NCI-H2081 treated with DMSO at 0.1 percent for 48 hours (cell line): ENCODE measurements around the gene IFT27.
"Not testable (repeated sequence)": the region's sequence is repeated elsewhere in the genome, so short reads cannot be mapped to it uniquely, and the experiment has no call there.

Experiments
- DNase-seq: peaks from one replicate; lab custom pipeline; 2025; lab: John Stamatoyannopoulos, UW

Gene IFT27

GRCh38 chr22:36743591-36744412 lies 32.1 kb downstream of the IFT27 start:
- no peak for DNase-seq

- no peak for DNase-seq
These were observed 32.9 kb downstream of the IFT27 start for GRCh38 chr22:36743011-36743410.

GRCh38 chr22:36741968-36742367 lies 34.0 kb downstream of the IFT27 start:
- no peak for DNase-seq

- DNase-seq = peak; percentile 1
These were observed 34.6 kb downstream of the IFT27 start for GRCh38 chr22:36741204-36741793.

- no peak for DNase-seq
These were observed 35.2 kb downstream of the IFT27 start for GRCh38 chr22:36740716-36741115.

GRCh38 chr22:36739185-36739584 lies 36.7 kb downstream of the IFT27 start:
- DNase-seq = no peak

GRCh38 chr22:36738416-36739020 lies 37.4 kb downstream of the IFT27 start:
- DNase-seq = no peak

- DNase-seq = no peak
These were observed 38.1 kb downstream of the IFT27 start for GRCh38 chr22:36737776-36738175.

- DNase-seq = no peak
These were observed 39.1 kb downstream of the IFT27 start for GRCh38 chr22:36736701-36737320.

GRCh38 chr22:36734171-36735058 lies 41.5 kb downstream of the IFT27 start:
- DNase-seq = no peak

GRCh38 chr22:36733271-36733670 lies 42.6 kb downstream of the IFT27 start:
- no peak for DNase-seq

- no peak for DNase-seq
These were observed 43.3 kb downstream of the IFT27 start for GRCh38 chr22:36732609-36733008.

- DNase-seq = no peak
These were observed 44.0 kb downstream of the IFT27 start for GRCh38 chr22:36731916-36732315.

GRCh38 chr22:36731321-36731720 lies 44.6 kb downstream of the IFT27 start:
- DNase-seq = not testable (repeated sequence)

GRCh38 chr22:36730176-36730858 lies 45.6 kb downstream of the IFT27 start:
- no peak for DNase-seq

- DNase-seq = no peak
These were observed 46.6 kb downstream of the IFT27 start for GRCh38 chr22:36729321-36729720.

- DNase-seq = no peak
These were observed 47.4 kb downstream of the IFT27 start for GRCh38 chr22:36728505-36728904.

- no peak for DNase-seq
These were observed 47.9 kb downstream of the IFT27 start for GRCh38 chr22:36727927-36728488.

- DNase-seq = no peak
These were observed 48.8 kb downstream of the IFT27 start for GRCh38 chr22:36727110-36727509.

GRCh38 chr22:36726007-36726380 lies 49.9 kb downstream of the IFT27 start:
- DNase-seq = no peak
